Hepatocyte (in vitro differentiated cells): Measurements from ENCODE around the gene DUS2. TPM values are rescaled to one million over a fixed set of nuclear protein-coding genes. Genes with fewer than 3 reads are reported as not detected.

Experiments used
- DNase-seq: peaks from one replicate; pipeline ENCODE4 v3.0.0-alpha.2; 2016; ENCODE audit warnings: low spot score
- H2AFZ ChIP-seq: fragments of 200-600 bp; sonication (generic); 2 replicates; pipeline ENCODE4 v1.6.0; 2016; ENCODE audit warnings: antibody characterized with exemption, mild to moderate bottlenecking
- H3K27ac ChIP-seq: fragments of 200-600 bp; sonication (generic); 2 replicates; pipeline ENCODE4 v1.5.1; 2016; ENCODE audit warnings: mild to moderate bottlenecking
- H3K27me3 ChIP-seq: fragments of 200-600 bp; sonication (generic); 2 replicates; pipeline ENCODE4 v1.6.1; 2016
- H3K36me3 ChIP-seq: fragments of 200-600 bp; sonication (generic); replicated peaks from 2 replicates; pipeline ENCODE4 v1.5.1; 2016; ENCODE audit warnings: low read depth; ENCODE audit not compliant: insufficient read depth
- H3K4me1 ChIP-seq: fragments of 200-600 bp; sonication (generic); 2 replicates; pipeline ENCODE4 v1.5.1; 2016; ENCODE audit warnings: mild to moderate bottlenecking, moderate library complexity; ENCODE audit not compliant: insufficient read depth
- H3K4me2 ChIP-seq: fragments of 200-600 bp; sonication (generic); 2 replicates; pipeline ENCODE4 v1.6.0; 2016
- H3K4me3 ChIP-seq: fragments of 200-600 bp; sonication (generic); 2 replicates; pipeline ENCODE4 v1.5.1; 2016; ENCODE audit warnings: mild to moderate bottlenecking
- H3K79me2 ChIP-seq: fragments of 200-600 bp; sonication (generic); 2 replicates; pipeline ENCODE4 v1.6.0; 2017; ENCODE audit warnings: mild to moderate bottlenecking
- H3K9me2 ChIP-seq: fragments of 200-600 bp; sonication (generic); replicated peaks from 2 replicates; pipeline ENCODE4 v1.6.0; 2017; ENCODE audit warnings: mild to moderate bottlenecking; ENCODE audit not compliant: insufficient read depth
- H3K9me3 ChIP-seq: fragments of 200-600 bp; sonication (generic); 2 replicates; pipeline ENCODE4 v1.5.1; 2016; ENCODE audit warnings: low read depth, mild to moderate bottlenecking
- H4K20me1 ChIP-seq: fragments of 200-600 bp; sonication (generic); 2 replicates; pipeline ENCODE4 v1.6.0; 2016; ENCODE audit warnings: mild to moderate bottlenecking; ENCODE audit not compliant: insufficient read depth, poor library complexity, severe bottlenecking
- EZH2 ChIP-seq: fragments of 200-600 bp; sonication (generic); IDR thresholded peaks from 2 replicates; pipeline ENCODE4 v1.6.1; 2016; ENCODE audit warnings: antibody characterized with exemption, mild to moderate bottlenecking, borderline replicate concordance
- EZH2phosphoT487 ChIP-seq: fragments of 200-600 bp; sonication (generic); IDR thresholded peaks from one replicate; pipeline ENCODE4 v1.6.1; 2018; ENCODE audit warnings: antibody characterized with exemption, mild to moderate bottlenecking, low read depth, moderate library complexity; ENCODE audit not compliant: unreplicated experiment, severe bottlenecking
- WGBS: methylation state at CpG from one replicate; pipeline ENCODE4 v1.1.6; 2016; ENCODE audit warnings: low lambda C conversion rate; ENCODE audit errors: missing lambda C conversion rate; 5-methylcytosine and 5-hydroxymethylcytosine counted together
- polyA plus RNA-seq: library from polyadenylated mRNA; unstranded; fragments of >200 nt; fragmentation: Nextera tagmentation; extraction: Ambion mirVana; gene quantifications from 2 replicates; pipeline ENCODE4 v1.2.1, GENCODE V29; 2016
- total RNA-seq: library from RNA; depleted of rRNA; stranded (reverse); fragments of >200 nt; gene quantifications from 2 replicates; pipeline ENCODE4 v1.2.3, GENCODE V29; 2014
- TF ChIP-seq, protein P1 (sequence below): fragments of 200-600 bp; sonication (generic); IDR thresholded peaks from 2 replicates; pipeline ENCODE4 v1.5.1; 2016; ENCODE audit warnings: antibody characterized with exemption, mild to moderate bottlenecking; ENCODE audit not compliant: poor library complexity

The DUS2 gene
- total and polyA plus RNA-seq, 2 experiments from 2014 or later: 11.8 to 18.0 TPM

- WGBS: under 1% methylated on average over 69 of the region's 104 CpGs
- no peaks in the 10 kb centered on the region for H3K27me3 ChIP-seq
- peaks cover 47% of the 10 kb centered on the region for H3K79me2 ChIP-seq
Measured at GRCh38 chr16:68085259-68086071, 62.4 kb downstream of the DUS2 start, which contains the start of gene NFATC3. Gene NFATC3, plus strand, starts transcription at chr16:68085370. Its CDS starts 312 bp downstream, at chr16:68085682.

GRCh38 chr16:68086336-68086841 lies 63.3 kb downstream of the DUS2 start:
- WGBS: 1% methylated on average over 6 of the region's 6 CpGs
- Histone ChIP-seq H3K4me1 (peaks cover 29% of the 10 kb centered on the region), H3K27ac (peak overlapping the region; percentile 93), H4K20me1 (peaks cover 26% of the 10 kb centered on the region), H3K36me3 (no peaks in the 10 kb centered on the region), H3K79me2 (peaks cover 57% of the 10 kb centered on the region), H2AFZ (peak overlapping the region; percentile 78), H3K4me2 (peak overlapping the region; percentile 82), H3K4me3 (peak overlapping the region; percentile 96), H3K9me2 (no peaks in the 10 kb centered on the region), H3K27me3 (no peaks in the 10 kb centered on the region), H3K9me3 (no peaks in the 10 kb centered on the region)
- TF ChIP-seq EZH2 (no peak), EZH2phosphoT487 (no peak)
- TF ChIP-seq, protein P1, sequence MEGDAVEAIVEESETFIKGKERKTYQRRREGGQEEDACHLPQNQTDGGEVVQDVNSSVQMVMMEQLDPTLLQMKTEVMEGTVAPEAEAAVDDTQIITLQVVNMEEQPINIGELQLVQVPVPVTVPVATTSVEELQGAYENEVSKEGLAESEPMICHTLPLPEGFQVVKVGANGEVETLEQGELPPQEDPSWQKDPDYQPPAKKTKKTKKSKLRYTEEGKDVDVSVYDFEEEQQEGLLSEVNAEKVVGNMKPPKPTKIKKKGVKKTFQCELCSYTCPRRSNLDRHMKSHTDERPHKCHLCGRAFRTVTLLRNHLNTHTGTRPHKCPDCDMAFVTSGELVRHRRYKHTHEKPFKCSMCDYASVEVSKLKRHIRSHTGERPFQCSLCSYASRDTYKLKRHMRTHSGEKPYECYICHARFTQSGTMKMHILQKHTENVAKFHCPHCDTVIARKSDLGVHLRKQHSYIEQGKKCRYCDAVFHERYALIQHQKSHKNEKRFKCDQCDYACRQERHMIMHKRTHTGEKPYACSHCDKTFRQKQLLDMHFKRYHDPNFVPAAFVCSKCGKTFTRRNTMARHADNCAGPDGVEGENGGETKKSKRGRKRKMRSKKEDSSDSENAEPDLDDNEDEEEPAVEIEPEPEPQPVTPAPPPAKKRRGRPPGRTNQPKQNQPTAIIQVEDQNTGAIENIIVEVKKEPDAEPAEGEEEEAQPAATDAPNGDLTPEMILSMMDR: no peak
- no peak for DNase-seq

More at GRCh38 chr16:68085259-68086071, 62.4 kb downstream of the DUS2 start, which contains the start of gene NFATC3:
- Histone ChIP-seq H3K9me2 (no peaks in the 10 kb centered on the region), H3K4me1 (peaks cover 22% of the 10 kb centered on the region), H3K9me3 (no peaks in the 10 kb centered on the region), H4K20me1 (peaks cover 26% of the 10 kb centered on the region), H3K4me3 (peak within 1 kb of the TSS; percentile 96), H3K4me2 (peak within 1 kb of the TSS; percentile 84), H3K27ac (peak within 1 kb of the TSS; percentile 99), H3K36me3 (no peaks in the 10 kb centered on the region), H2AFZ (peak within 1 kb of the TSS; percentile 85)
- DNase-seq: peak; percentile 99
- no peak for TF ChIP-seq EZH2phosphoT487
- TF ChIP-seq EZH2: no peak
- TF ChIP-seq, protein P1: no peak

DNA sequence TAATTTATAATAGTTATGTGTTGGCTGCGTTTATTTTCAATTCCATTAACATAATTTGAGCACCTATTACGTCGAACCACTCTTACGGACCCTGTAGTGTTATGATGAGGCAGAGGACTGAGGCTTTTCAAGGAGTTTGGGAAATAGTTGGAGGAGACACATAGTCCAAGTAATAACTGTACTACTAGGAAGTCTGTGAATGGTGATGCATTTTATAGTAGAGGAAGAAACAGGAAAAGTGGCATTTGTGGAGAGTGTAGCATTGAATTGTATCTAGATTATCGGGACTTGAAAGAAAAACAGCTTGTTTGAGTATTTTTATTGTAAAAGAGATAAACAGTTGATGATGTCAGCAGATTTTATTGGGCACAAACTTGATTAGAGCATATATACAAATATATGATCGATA lies 63.8 kb downstream of the DUS2 start:
- H3K79me2 ChIP-seq: peaks cover 61% of the 10 kb centered on the region
- peak overlapping the region; percentile 82 for H3K4me2 ChIP-seq
- H3K9me2 ChIP-seq: no peaks in the 10 kb centered on the region
- H3K27ac ChIP-seq: peak overlapping the region; percentile 93
- 18% methylated on average over 6 of the region's 6 CpGs for WGBS
- no peak for DNase-seq
- peaks cover 26% of the 10 kb centered on the region for H4K20me1 ChIP-seq
- H3K36me3 ChIP-seq: no peaks in the 10 kb centered on the region
- TF ChIP-seq, protein P1: no peak
- TF ChIP-seq EZH2phosphoT487: no peak
- TF ChIP-seq EZH2: no peak
- H3K9me3 ChIP-seq: no peaks in the 10 kb centered on the region
- peaks cover 34% of the 10 kb centered on the region for H3K4me1 ChIP-seq
- no peaks in the 10 kb centered on the region for H3K27me3 ChIP-seq
- peak overlapping the region; percentile 78 for H2AFZ ChIP-seq
- peak overlapping the region; percentile 96 for H3K4me3 ChIP-seq
